HEK293 (cell line): ENCODE measurements around the gene LCN6.

ENCODE experiments used
- CTCF ChIP-seq: fragments of 450-650 bp; formaldehyde crosslinking; IDR thresholded peaks from 2 replicates; pipeline ENCODE4 v1.5.1; 2016; ENCODE audit warnings: missing biosample characterization, missing genetic modification characterization
- GLIS2 ChIP-seq: fragments of 450-650 bp; formaldehyde crosslinking; IDR thresholded peaks from 2 replicates; pipeline ENCODE4 v1.5.1; 2016; ENCODE audit warnings: missing biosample characterization, missing genetic modification characterization
- KLF1 ChIP-seq: fragments of 450-650 bp; formaldehyde crosslinking; IDR thresholded peaks from 2 replicates; pipeline ENCODE4 v1.5.1; 2016; ENCODE audit warnings: missing biosample characterization, missing genetic modification characterization
- MEIS1 ChIP-seq: sonication (generic); formaldehyde crosslinking; IDR thresholded peaks from 2 replicates; pipeline ENCODE4 v1.8.1; 2022; ENCODE audit warnings: missing genetic modification reagents, mild to moderate bottlenecking, borderline replicate concordance
- OVOL3 ChIP-seq: fragments of 450-650 bp; formaldehyde crosslinking; IDR thresholded peaks from 2 replicates; pipeline ENCODE4 v1.5.1; 2016; ENCODE audit warnings: missing biosample characterization, missing genetic modification characterization
- PATZ1 ChIP-seq: fragments of 450-650 bp; formaldehyde crosslinking; IDR thresholded peaks from 2 replicates; pipeline ENCODE4 v1.5.1; 2016; ENCODE audit warnings: missing biosample characterization, missing genetic modification characterization
- PBX3 ChIP-seq: sonication (generic); formaldehyde crosslinking; IDR thresholded peaks from 2 replicates; pipeline ENCODE4 v1.8.1; 2022; ENCODE audit warnings: mild to moderate bottlenecking, moderate library complexity, missing genetic modification reagents
- SCRT2 ChIP-seq: fragments of 450-650 bp; formaldehyde crosslinking; IDR thresholded peaks from 2 replicates; pipeline ENCODE4 v1.5.1; 2016; ENCODE audit warnings: missing biosample characterization, missing genetic modification characterization
- SETDB1 ChIP-seq: IDR thresholded peaks from one replicate; pipeline ENCODE4 v1.6.1; 2017; ENCODE audit warnings: mild to moderate bottlenecking, low read length, moderate library complexity, mixed read lengths; ENCODE audit not compliant: insufficient read length
- SP7 ChIP-seq: fragments of 450-650 bp; formaldehyde crosslinking; IDR thresholded peaks from 2 replicates; pipeline ENCODE4 v1.5.1; 2016; ENCODE audit warnings: missing biosample characterization, missing genetic modification characterization
- WT1 ChIP-seq: fragments of 450-650 bp; formaldehyde crosslinking; IDR thresholded peaks from 2 replicates; pipeline ENCODE4 v1.5.1; 2016; ENCODE audit warnings: missing biosample characterization, missing genetic modification characterization
- ZBTB48 ChIP-seq: fragments of 450-650 bp; formaldehyde crosslinking; IDR thresholded peaks from 2 replicates; pipeline ENCODE4 v1.5.1; 2016; ENCODE audit warnings: missing biosample characterization, missing genetic modification characterization
- ZNF2 ChIP-seq: fragments of 450-650 bp; formaldehyde crosslinking; IDR thresholded peaks from 2 replicates; pipeline ENCODE4 v1.5.1; 2016; ENCODE audit warnings: missing biosample characterization, missing genetic modification characterization
- ZNF335 ChIP-seq: fragments of 450-650 bp; formaldehyde crosslinking; conservative IDR thresholded peaks from 2 replicates; pipeline ENCODE4 v1.5.1; 2016; ENCODE audit warnings: missing biosample characterization, missing genetic modification characterization
- ZNF366 ChIP-seq: fragments of 450-650 bp; formaldehyde crosslinking; conservative IDR thresholded peaks from 2 replicates; pipeline ENCODE4 v1.5.1; 2016; ENCODE audit warnings: missing biosample characterization, missing genetic modification characterization
- ZNF423 ChIP-seq: fragments of 450-650 bp; formaldehyde crosslinking; IDR thresholded peaks from 2 replicates; pipeline ENCODE4 v1.5.1; 2016; ENCODE audit warnings: missing biosample characterization, missing genetic modification characterization
- ZNF600 ChIP-seq: fragments of 450-650 bp; formaldehyde crosslinking; IDR thresholded peaks from 2 replicates; pipeline ENCODE4 v1.5.1; 2016; ENCODE audit warnings: missing biosample characterization, missing genetic modification characterization
- ZNF658 ChIP-seq: fragments of 450-650 bp; formaldehyde crosslinking; IDR thresholded peaks from 2 replicates; pipeline ENCODE4; 2016; ENCODE audit warnings: missing biosample characterization, missing genetic modification characterization
- ZNF777 ChIP-seq: fragments of 450-650 bp; formaldehyde crosslinking; IDR thresholded peaks from 2 replicates; pipeline ENCODE4 v1.5.1; 2017; ENCODE audit warnings: missing biosample characterization, missing genetic modification characterization, borderline replicate concordance
- TF ChIP-seq, protein P1 (sequence below): fragments of 450-650 bp; formaldehyde crosslinking; IDR thresholded peaks from 2 replicates; pipeline ENCODE4 v1.5.1; 2016; ENCODE audit warnings: missing biosample characterization, missing genetic modification characterization
- TF ChIP-seq, protein P2 (sequence below): fragments of 450-650 bp; formaldehyde crosslinking; IDR thresholded peaks from 2 replicates; pipeline ENCODE4 v1.5.1; 2016; ENCODE audit warnings: missing biosample characterization, missing genetic modification characterization
- TF ChIP-seq, protein P3 (sequence below): fragments of 450-650 bp; formaldehyde crosslinking; IDR thresholded peaks from 2 replicates; pipeline ENCODE4 v1.5.1; 2017; ENCODE audit warnings: missing biosample characterization, missing genetic modification characterization
- TF ChIP-seq, protein P4 (sequence below): fragments of 450-650 bp; formaldehyde crosslinking; IDR thresholded peaks from 2 replicates; pipeline ENCODE4 v1.5.1; 2017; ENCODE audit warnings: missing biosample characterization, missing genetic modification characterization

The LCN6 gene

DNA sequence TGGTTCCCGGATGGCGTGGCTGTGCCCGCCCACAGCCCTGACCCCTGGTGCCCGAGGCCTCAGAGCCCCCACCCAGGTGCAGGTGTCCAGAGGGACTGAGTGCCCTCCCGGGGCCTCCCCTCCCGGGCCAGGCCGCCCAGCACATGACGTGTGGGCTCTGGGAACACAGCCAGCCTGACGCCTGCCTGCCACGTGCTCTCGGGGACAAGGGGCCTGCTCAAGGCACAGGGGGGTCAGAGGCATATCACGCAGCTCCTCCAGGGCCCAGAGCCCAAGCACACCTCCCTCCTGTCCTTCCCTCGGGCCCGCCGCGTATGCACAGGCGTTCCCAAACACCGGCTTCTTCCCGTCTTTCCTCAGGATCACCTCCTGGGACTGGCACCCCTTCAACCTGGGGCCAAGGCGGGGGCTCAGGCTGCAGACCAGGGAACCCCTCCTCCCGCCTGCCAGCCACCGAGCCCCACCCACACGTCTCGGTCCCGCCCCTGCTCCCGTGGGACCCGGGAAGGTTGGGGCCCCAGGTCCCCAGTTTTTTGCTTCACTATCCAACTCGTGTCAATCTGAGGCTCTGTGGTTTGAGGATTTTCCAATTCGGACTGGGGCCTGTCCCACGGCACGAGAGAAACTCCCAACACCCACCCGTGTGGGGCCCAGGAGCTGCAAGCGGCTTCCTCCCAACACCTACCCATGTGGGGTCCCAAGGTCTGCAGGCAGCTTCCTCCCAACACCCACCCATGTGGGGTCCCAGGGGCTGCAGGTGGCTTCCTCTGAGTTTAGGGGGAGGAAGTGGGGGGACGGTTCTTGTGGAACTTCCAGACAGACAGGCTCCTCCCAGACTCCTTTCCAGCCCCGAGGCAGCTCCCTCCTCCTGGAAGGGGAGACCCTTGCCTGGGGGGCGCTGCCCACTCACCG, 7.1 kb downstream of the LCN6 start (continued):
- no peak for TF ChIP-seq ZNF600 (tag by site-specific recombination)
- no peak for TF ChIP-seq ZNF2 (tag by site-specific recombination)
- no peak for TF ChIP-seq PBX3 (CRISPR knock-in tag)
- no peak for TF ChIP-seq WT1 (tag by site-specific recombination)
- TF ChIP-seq, protein P1, sequence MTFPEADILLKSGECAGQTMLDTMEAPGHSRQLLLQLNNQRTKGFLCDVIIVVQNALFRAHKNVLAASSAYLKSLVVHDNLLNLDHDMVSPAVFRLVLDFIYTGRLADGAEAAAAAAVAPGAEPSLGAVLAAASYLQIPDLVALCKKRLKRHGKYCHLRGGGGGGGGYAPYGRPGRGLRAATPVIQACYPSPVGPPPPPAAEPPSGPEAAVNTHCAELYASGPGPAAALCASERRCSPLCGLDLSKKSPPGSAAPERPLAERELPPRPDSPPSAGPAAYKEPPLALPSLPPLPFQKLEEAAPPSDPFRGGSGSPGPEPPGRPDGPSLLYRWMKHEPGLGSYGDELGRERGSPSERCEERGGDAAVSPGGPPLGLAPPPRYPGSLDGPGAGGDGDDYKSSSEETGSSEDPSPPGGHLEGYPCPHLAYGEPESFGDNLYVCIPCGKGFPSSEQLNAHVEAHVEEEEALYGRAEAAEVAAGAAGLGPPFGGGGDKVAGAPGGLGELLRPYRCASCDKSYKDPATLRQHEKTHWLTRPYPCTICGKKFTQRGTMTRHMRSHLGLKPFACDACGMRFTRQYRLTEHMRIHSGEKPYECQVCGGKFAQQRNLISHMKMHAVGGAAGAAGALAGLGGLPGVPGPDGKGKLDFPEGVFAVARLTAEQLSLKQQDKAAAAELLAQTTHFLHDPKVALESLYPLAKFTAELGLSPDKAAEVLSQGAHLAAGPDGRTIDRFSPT (tag by site-specific recombination), result peak; percentile 46; the same call in 1 of the 2 replicates
- TF ChIP-seq ZBTB48 (tag by site-specific recombination), result 0 out of 2 replicates have a peak, but pooled peaks have one; percentile 16
- TF ChIP-seq, protein P2, sequence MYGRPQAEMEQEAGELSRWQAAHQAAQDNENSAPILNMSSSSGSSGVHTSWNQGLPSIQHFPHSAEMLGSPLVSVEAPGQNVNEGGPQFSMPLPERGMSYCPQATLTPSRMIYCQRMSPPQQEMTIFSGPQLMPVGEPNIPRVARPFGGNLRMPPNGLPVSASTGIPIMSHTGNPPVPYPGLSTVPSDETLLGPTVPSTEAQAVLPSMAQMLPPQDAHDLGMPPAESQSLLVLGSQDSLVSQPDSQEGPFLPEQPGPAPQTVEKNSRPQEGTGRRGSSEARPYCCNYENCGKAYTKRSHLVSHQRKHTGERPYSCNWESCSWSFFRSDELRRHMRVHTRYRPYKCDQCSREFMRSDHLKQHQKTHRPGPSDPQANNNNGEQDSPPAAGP (tag by site-specific recombination), result peak; percentile 48; the same call in 1 of the 2 replicates
- peak; percentile 72 for TF ChIP-seq KLF1 (tag by site-specific recombination)
- TF ChIP-seq, protein P3, sequence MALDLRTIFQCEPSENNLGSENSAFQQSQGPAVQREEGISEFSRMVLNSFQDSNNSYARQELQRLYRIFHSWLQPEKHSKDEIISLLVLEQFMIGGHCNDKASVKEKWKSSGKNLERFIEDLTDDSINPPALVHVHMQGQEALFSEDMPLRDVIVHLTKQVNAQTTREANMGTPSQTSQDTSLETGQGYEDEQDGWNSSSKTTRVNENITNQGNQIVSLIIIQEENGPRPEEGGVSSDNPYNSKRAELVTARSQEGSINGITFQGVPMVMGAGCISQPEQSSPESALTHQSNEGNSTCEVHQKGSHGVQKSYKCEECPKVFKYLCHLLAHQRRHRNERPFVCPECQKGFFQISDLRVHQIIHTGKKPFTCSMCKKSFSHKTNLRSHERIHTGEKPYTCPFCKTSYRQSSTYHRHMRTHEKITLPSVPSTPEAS (tag by site-specific recombination), result no peak
- peak; percentile 43; the same call in 1 of the 2 replicates for TF ChIP-seq ZNF366 (tag by site-specific recombination)
- TF ChIP-seq CTCF, result no peak
- TF ChIP-seq, protein P4, sequence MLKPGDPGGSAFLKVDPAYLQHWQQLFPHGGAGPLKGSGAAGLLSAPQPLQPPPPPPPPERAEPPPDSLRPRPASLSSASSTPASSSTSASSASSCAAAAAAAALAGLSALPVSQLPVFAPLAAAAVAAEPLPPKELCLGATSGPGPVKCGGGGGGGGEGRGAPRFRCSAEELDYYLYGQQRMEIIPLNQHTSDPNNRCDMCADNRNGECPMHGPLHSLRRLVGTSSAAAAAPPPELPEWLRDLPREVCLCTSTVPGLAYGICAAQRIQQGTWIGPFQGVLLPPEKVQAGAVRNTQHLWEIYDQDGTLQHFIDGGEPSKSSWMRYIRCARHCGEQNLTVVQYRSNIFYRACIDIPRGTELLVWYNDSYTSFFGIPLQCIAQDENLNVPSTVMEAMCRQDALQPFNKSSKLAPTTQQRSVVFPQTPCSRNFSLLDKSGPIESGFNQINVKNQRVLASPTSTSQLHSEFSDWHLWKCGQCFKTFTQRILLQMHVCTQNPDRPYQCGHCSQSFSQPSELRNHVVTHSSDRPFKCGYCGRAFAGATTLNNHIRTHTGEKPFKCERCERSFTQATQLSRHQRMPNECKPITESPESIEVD (tag by site-specific recombination), result no peak
- no peak for TF ChIP-seq ZNF777
- no peak for TF ChIP-seq MEIS1
- TF ChIP-seq SP7 (tag by site-specific recombination), result no peak
- TF ChIP-seq SCRT2 (tag by site-specific recombination), result no peak
- TF ChIP-seq ZNF658 (tag by site-specific recombination), result no peak
- 0 out of 2 replicates have a peak, but pooled peaks have one; percentile 12 for TF ChIP-seq ZNF335 (tag by site-specific recombination)
- TF ChIP-seq SETDB1, result no peak
- TF ChIP-seq GLIS2, result peak; percentile 60
- no peak for TF ChIP-seq OVOL3 (tag by site-specific recombination)
- TF ChIP-seq ZNF423 (tag by site-specific recombination), result no peak
- 0 out of 2 replicates have a peak, but pooled peaks have one; percentile 9 for TF ChIP-seq PATZ1
